HG03097 (cell line): ENCODE data around the gene PSTPIP1.

Source experiments
- ATAC-seq: cut with Tn5 transposase; IDR thresholded peaks from one replicate; pipeline ENCODE4 v1.9.1; 2021; ENCODE audit not compliant: unreplicated experiment, low FRiP score

The PSTPIP1 gene

GRCh38 chr15:77039217-77039533 lies 44.2 kb downstream of the PSTPIP1 start:
- ATAC-seq: no peak

GRCh38 chr15:77039848-77040247 lies 44.9 kb downstream of the PSTPIP1 start:
- no peak for ATAC-seq

- no peak for ATAC-seq
Measured at GRCh38 chr15:77040673-77041072, 45.7 kb downstream of the PSTPIP1 start.

- ATAC-seq: no peak
Measured at GRCh38 chr15:77042245-77042919, 47.5 kb downstream of the PSTPIP1 start.

GRCh38 chr15:77042955-77043920 lies 48.3 kb downstream of the PSTPIP1 start:
- ATAC-seq: no peak

- ATAC-seq: no peak
Measured at GRCh38 chr15:77044228-77045042, 49.5 kb downstream of the PSTPIP1 start.

GRCh38 chr15:77045985-77046384 lies 51.1 kb downstream of the PSTPIP1 start:
- no peak for ATAC-seq

- ATAC-seq: no peak
Measured at GRCh38 chr15:77046704-77047412, 51.9 kb downstream of the PSTPIP1 start.

- ATAC-seq: no peak
Measured at GRCh38 chr15:77048135-77048876, 53.4 kb downstream of the PSTPIP1 start.

- no peak for ATAC-seq
Measured at GRCh38 chr15:77052556-77052955, 57.6 kb downstream of the PSTPIP1 start.

GRCh38 chr15:77053709-77054108 lies 58.8 kb downstream of the PSTPIP1 start:
- no peak for ATAC-seq

GRCh38 chr15:77057072-77057471 lies 62.1 kb downstream of the PSTPIP1 start:
- no peak for ATAC-seq

- no peak for ATAC-seq
Measured at GRCh38 chr15:77057685-77058084, 62.8 kb downstream of the PSTPIP1 start.

- ATAC-seq: no peak
Measured at GRCh38 chr15:77058468-77058867, 63.5 kb downstream of the PSTPIP1 start.

GRCh38 chr15:77059786-77060361 lies 64.9 kb downstream of the PSTPIP1 start:
- ATAC-seq: no peak

- no peak for ATAC-seq
Measured at GRCh38 chr15:77060546-77060945, 65.6 kb downstream of the PSTPIP1 start.

- ATAC-seq: no peak
Measured at GRCh38 chr15:77063249-77063648, 68.3 kb downstream of the PSTPIP1 start.

- no peak for ATAC-seq
Measured at GRCh38 chr15:77064063-77064462, 69.1 kb downstream of the PSTPIP1 start.

- no peak for ATAC-seq
Measured at GRCh38 chr15:77064539-77065308, 69.8 kb downstream of the PSTPIP1 start.
